ENCODE measurements around the gene STARD8.

- TF ChIP-seq CTCF (IDR thresholded peaks at IDR 0.05; ENCODE audit: low read length) (no peak), EZH2 (IDR thresholded peaks at IDR 0.05; ENCODE audit: borderline replicate concordance, low read length) (no peak)
These were observed 49.6 kb downstream of the STARD8 start for GRCh38 chrX:68697036-68697435.
